ENCODE measurements around the gene UBE2J2. TPM values are rescaled to one million over a fixed set of nuclear protein-coding genes. Genes with fewer than 3 reads are reported as not detected.
A peak's percentile ranks its signal among the peaks of the same experiment; 100 is the strongest.

The UBE2J2 gene
- total and polyA plus RNA-seq, 2 of the 4 experiments (the other 2 are of a cell fraction) = 20.6 to 67.5 TPM

DNA sequence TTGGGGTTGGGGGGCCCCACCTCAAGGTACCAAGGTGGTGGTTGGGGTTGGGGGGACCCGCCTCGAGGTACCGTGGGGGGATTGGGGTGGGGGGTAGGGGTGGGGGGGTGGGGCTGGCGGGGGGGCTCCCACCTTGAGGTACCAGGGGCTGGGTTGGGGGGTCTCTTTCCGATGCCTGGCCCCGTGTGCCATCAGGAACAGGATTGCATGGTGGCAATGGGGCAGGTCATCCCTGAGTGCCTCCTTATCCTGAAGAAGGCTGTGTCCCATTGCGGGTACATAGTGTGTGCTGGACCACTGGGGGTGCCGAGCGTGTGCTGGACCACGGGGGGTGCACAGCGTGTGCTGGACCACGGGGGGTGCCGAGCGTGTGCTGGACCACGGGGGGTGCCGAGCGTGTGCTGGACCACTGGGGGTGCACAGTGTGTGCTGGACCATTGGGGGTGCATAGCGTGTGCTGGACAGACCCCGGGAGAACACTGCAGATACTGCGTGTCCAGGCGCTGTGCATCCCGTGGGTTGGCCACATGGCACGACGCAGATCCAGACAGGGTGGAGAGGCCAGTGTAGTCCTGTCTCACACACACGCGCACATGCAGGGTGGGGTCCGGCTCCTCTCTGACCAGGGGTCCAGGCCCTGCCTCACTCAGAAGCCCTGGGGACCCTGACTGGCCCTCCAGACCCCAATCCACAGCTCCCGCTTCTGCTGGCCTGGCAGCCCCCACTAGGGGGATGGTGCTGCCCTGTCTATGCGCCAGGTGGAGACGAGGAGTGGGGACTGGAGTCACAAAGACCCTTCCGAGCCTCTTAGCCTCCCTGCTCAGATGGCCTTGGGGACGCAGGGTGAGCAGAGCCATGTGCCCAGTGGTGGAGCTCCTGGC is 10.8 kb upstream of the UBE2J2 start:
- intact Hi-C loops (cut with micrococcal nuclease) (no loop called here), dilution Hi-C loops (cut with HindIII; ENCODE audit: low sequenced_read_pairs, unreplicated experiment) (no loop called here), in situ Hi-C loops (cut with MboI; ENCODE audit: low sequenced_read_pairs) (no loop called here)
- no peaks in the 10 kb centered on the region for H3K27me3 ChIP-seq (ENCODE audit: control insufficient read depth, insufficient read depth, low read length)
- H2AFZ ChIP-seq (replicated peaks; ENCODE audit: low read length, poor library complexity) = no peak overlapping the region
- H3K56ac ChIP-seq (ENCODE audit: extremely low read depth, insufficient read depth, low read length) = no peak overlapping the region
- no peaks in the 10 kb centered on the region for H3K9me3 ChIP-seq (ENCODE audit: control insufficient read depth, insufficient read depth, low read length)
- no peak overlapping the region for H3K9ac ChIP-seq (ENCODE audit: low read depth, low read length)
- no peak overlapping the region for H3K23ac ChIP-seq (ENCODE audit: low read depth, low read length)
- no peaks in the 10 kb centered on the region for H3K79me1 ChIP-seq (ENCODE audit: low read depth in 1 of 2, low read length in 2 of 2)
- no peaks in the 10 kb centered on the region; the same call in 1 of the 2 replicates for H4K20me1 ChIP-seq (ENCODE audit: insufficient read depth, low read length)
- no peak overlapping the region for H3K4me2 ChIP-seq (ENCODE audit: low read depth, low read length)
- peaks cover 4% of the 10 kb centered on the region; the same call in 1 of the 2 replicates for H3K9me1 ChIP-seq (ENCODE audit: insufficient read depth, low read length)
- no peak overlapping the region for H2BK5ac ChIP-seq (ENCODE audit: low read depth, low read length, poor library complexity, severe bottlenecking)
- no peak overlapping the region for H4K8ac ChIP-seq (ENCODE audit: low read depth in 2 of 2, low read length in 2 of 2)
- BruUV-seq (replicated peaks) = no TSS peak
- no peak overlapping the region for H3K27ac ChIP-seq (ENCODE audit: insufficient read depth, low read length)
- peaks cover 6% of the 10 kb centered on the region; the same call in 1 of the 2 replicates for H3K4me1 ChIP-seq (ENCODE audit: control insufficient read depth, insufficient read depth, low read length)
- H2BK20ac ChIP-seq (ENCODE audit: low read depth, low read length) = no peak overlapping the region
- no peak overlapping the region for H2BK120ac ChIP-seq (ENCODE audit: low read depth, low read length)
- H3K14ac ChIP-seq (replicated peaks; ENCODE audit: low read depth, low read length) = no peak overlapping the region
- no peak overlapping the region for H2BK15ac ChIP-seq (ENCODE audit: low read depth, low read length)
- CTCF ChIA-PET = no interaction called here
- no peak overlapping the region for H4K5ac ChIP-seq (ENCODE audit: low read depth, low read length)
- DNase-seq = no peak
- H3K18ac ChIP-seq (ENCODE audit: low read depth, low read length) = no peak overlapping the region
- 93% methylated on average over 16 of the region's 32 CpGs; no CpG with 5 or more reads in 1 of the 2 experiments for WGBS, 2 experiments (ENCODE audit: extremely low coverage in 2 of 2, insufficient read length in 1 of 2)
- H3K4ac ChIP-seq (ENCODE audit: low read depth, low read length) = no peak overlapping the region
- POLR2A ChIA-PET (ENCODE audit: unreplicated experiment) = no interaction called here
- H3K4me3 ChIP-seq (ENCODE audit: insufficient read depth, low read depth, low read length) = no peak overlapping the region
- ATAC-seq (ENCODE audit: low read depth) = no peak
- no peaks in the 10 kb centered on the region for H3K36me3 ChIP-seq (ENCODE audit: control insufficient read depth, insufficient read depth, low read length)
- H2AK5ac ChIP-seq (ENCODE audit: low read depth, low read length) = no peak overlapping the region; the same call in 1 of the 2 replicates
- peak overlapping the region; percentile 42 for H2AK9ac ChIP-seq (replicated peaks; ENCODE audit: low read depth, low read length, poor library complexity)
- no peak overlapping the region for H4K91ac ChIP-seq (ENCODE audit: insufficient read depth, low read depth, low read length)
- TF ChIP-seq, protein P1, sequence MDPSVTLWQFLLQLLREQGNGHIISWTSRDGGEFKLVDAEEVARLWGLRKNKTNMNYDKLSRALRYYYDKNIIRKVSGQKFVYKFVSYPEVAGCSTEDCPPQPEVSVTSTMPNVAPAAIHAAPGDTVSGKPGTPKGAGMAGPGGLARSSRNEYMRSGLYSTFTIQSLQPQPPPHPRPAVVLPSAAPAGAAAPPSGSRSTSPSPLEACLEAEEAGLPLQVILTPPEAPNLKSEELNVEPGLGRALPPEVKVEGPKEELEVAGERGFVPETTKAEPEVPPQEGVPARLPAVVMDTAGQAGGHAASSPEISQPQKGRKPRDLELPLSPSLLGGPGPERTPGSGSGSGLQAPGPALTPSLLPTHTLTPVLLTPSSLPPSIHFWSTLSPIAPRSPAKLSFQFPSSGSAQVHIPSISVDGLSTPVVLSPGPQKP (IDR thresholded peaks at IDR 0.05; ENCODE audit: borderline replicate concordance, low read depth, low read length) = no peak

Data from IMR-90 (cell line).